B cell (primary cell): ENCODE data around the gene IL12RB1.

Experiments used
- EZH2 ChIP-seq: IDR thresholded peaks from 2 replicates; pipeline ENCODE4 v1.6.1; 2012; ENCODE audit warnings: borderline replicate concordance, low read depth, mild to moderate bottlenecking, moderate library complexity, low read length; ENCODE audit not compliant: insufficient read depth, poor library complexity, severe bottlenecking
- TF ChIP-seq, protein P1 (sequence below): fragments of 200-600 bp; IDR thresholded peaks from one replicate; pipeline ENCODE4 v1.8.0; 2022; ENCODE audit warnings: antibody characterized with exemption, mild to moderate bottlenecking

- TF ChIP-seq, protein P1, sequence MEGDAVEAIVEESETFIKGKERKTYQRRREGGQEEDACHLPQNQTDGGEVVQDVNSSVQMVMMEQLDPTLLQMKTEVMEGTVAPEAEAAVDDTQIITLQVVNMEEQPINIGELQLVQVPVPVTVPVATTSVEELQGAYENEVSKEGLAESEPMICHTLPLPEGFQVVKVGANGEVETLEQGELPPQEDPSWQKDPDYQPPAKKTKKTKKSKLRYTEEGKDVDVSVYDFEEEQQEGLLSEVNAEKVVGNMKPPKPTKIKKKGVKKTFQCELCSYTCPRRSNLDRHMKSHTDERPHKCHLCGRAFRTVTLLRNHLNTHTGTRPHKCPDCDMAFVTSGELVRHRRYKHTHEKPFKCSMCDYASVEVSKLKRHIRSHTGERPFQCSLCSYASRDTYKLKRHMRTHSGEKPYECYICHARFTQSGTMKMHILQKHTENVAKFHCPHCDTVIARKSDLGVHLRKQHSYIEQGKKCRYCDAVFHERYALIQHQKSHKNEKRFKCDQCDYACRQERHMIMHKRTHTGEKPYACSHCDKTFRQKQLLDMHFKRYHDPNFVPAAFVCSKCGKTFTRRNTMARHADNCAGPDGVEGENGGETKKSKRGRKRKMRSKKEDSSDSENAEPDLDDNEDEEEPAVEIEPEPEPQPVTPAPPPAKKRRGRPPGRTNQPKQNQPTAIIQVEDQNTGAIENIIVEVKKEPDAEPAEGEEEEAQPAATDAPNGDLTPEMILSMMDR = no peak
- no peak for TF ChIP-seq EZH2
Observed at GRCh38 chr19:18014197-18014596, 72.5 kb downstream of the IL12RB1 start.
